Common myeloid progenitor, CD34-positive (primary cell): ENCODE data around the gene ZNF667. TPM values are rescaled to one million over a fixed set of nuclear protein-coding genes. Genes with fewer than 3 reads are reported as not detected.

ENCODE experiments used
- CTCF ChIA-PET: fragments of 350-600 bp; sonication (Branson Sonifier 250); formaldehyde crosslinking; loops from one replicate; lab custom pipeline; 2021; ENCODE audit warnings: antibody characterized with exemption; lab: Charles Lee
- POLR2A ChIA-PET: fragments of 350-600 bp; sonication (Branson Sonifier 250); formaldehyde crosslinking; loops from one replicate; lab custom pipeline; 2021; ENCODE audit warnings: antibody characterized with exemption; lab: Charles Lee
- DNase-seq, 3 donors: peaks; one replicate each; pipeline versions ENCODE4 v3.0.0 to v3.0.0-alpha.2; 2013
- H3K27ac ChIP-seq, 2 experiments: 1 replicate in 1 of 2; 2 replicates in 1 of 2; pipeline ENCODE4 v1.7.0; 2013; ENCODE audit warnings: inconsistent platforms in 2 of 2, low read length in 2 of 2, mild to moderate bottlenecking in 2 of 2, low read depth in 1 of 2, moderate library complexity in 1 of 2; ENCODE audit not compliant: severe bottlenecking in 2 of 2, insufficient read depth in 1 of 2, poor library complexity in 1 of 2
- H3K27me3 ChIP-seq, 5 experiments: replicated peaks in 2 of 5; 1 replicate in 3 of 5; 2 replicates in 2 of 5; pipeline versions ENCODE4 v1.6.1 to v1.7.0; 2013; ENCODE audit warnings: low read length in 4 of 5, mild to moderate bottlenecking in 2 of 5, moderate library complexity in 2 of 5, inconsistent platforms in 1 of 5; ENCODE audit not compliant: insufficient read depth in 5 of 5, control insufficient read depth in 4 of 5
- H3K36me3 ChIP-seq, 4 experiments: 1 replicate in 2 of 4; 2 replicates in 2 of 4; pipeline versions ENCODE4 v1.6.1 to v1.7.0; 2013; ENCODE audit warnings: low read length in 3 of 4, control low read depth in 1 of 4, mild to moderate bottlenecking in 1 of 4; ENCODE audit not compliant: control insufficient read depth in 4 of 4, insufficient read depth in 4 of 4
- H3K4me1 ChIP-seq, 4 experiments: 1 replicate in 3 of 4; 2 replicates in 1 of 4; pipeline versions ENCODE4 v1.6.1 to v1.7.1; 2013; ENCODE audit warnings: low read length in 3 of 4, mild to moderate bottlenecking in 3 of 4, control low read depth in 1 of 4, inconsistent platforms in 1 of 4, moderate library complexity in 1 of 4; ENCODE audit not compliant: control insufficient read depth in 4 of 4, insufficient read depth in 4 of 4; ENCODE audit errors: control extremely low read depth in 1 of 4
- H3K4me3 ChIP-seq, 7 experiments: 1 replicate in 4 of 7; 2 replicates in 3 of 7; pipeline versions ENCODE4 v1.5.1 to v1.7.0; 2013; ENCODE audit warnings: mild to moderate bottlenecking in 7 of 7, low read length in 6 of 7, moderate library complexity in 6 of 7, inconsistent platforms in 2 of 7, low read depth in 2 of 7, control low read depth in 1 of 7; ENCODE audit not compliant: insufficient read depth in 4 of 7, control insufficient read depth in 1 of 7; ENCODE audit errors: extremely low read depth in 1 of 7
- H3K9me3 ChIP-seq, 5 experiments: 1 replicate in 4 of 5; 2 replicates in 1 of 5; pipeline versions ENCODE4 v1.6.1 to v1.7.1; 2013; ENCODE audit warnings: low read length in 4 of 5, mild to moderate bottlenecking in 2 of 5, inconsistent platforms in 1 of 5, low read depth in 1 of 5, moderate library complexity in 1 of 5; ENCODE audit not compliant: control insufficient read depth in 4 of 5, insufficient read depth in 2 of 5; ENCODE audit errors: control extremely low read depth in 1 of 5
- WGBS: methylation state at CpG from one replicate; pipeline ENCODE4 v1.1.5; 2013; ENCODE audit not compliant: insufficient coverage; 5-methylcytosine and 5-hydroxymethylcytosine counted together
- polyA plus RNA-seq: library from polyadenylated mRNA; unstranded; fragments of 120-200 nt; gene quantifications from one replicate; pipeline ENCODE4 v1.2.1, GENCODE V29; 2013

Gene ZNF667
- 15.3 TPM for polyA plus RNA-seq

DNA sequence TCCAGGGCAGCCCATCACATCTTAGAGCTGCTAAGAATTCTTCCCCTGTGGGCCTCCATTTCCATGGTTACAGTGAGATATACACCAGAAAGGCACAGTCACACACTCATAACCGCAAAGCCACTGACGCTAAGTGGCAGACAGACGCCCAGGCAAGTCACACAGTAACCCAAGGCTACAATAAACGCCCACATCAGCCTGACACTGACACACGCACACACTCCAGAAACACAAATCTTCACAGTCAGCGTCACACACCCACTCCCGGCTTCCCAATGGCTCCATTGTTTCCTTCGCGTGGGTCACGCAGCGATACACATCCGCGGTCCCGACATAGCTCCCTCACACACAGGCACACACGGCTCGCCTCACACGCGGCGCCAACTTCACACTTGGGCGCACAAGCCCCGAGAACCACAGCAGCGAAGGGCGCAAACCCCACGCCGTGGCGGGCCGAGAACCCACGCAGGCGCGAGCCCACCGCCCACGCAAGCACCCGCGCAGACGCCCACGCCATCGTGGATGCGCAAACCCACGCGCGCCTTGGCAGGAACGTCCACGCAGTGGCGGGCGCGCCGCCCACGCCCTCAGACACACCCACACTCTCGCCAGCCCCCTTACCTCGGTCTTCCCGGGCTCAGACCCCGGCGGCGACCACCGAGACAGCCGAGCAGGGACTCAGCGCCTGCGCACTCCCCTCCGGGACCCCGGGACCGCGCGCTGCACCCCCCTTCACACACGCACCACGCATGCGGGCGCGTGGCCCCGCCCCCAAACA, at the start of gene ZNF667:
Gene ZNF667 (minus strand): TSS at position 695 of the 778 bp plus-strand sequence. CDS start 14,975 bp downstream, outside the sequence.
- Histone ChIP-seq H3K36me3 (peaks cover 10 to 46% (median 23%) of the 10 kb centered on the region in 4 experiments), H3K9me3 (peaks cover 4 to 63% (median 41%) of the 10 kb centered on the region in 5 experiments), H3K4me3 (peak within 1 kb of the TSS; percentile 68 to 92 (median 83)), H3K27me3 (no peaks in the 10 kb centered on the region), H3K4me1 (peaks cover 0 to 32% (median 23%) of the 10 kb centered on the region in 4 experiments), H3K27ac (peak within 1 kb of the TSS; percentile 97 to 98)
- WGBS: under 1% methylated on average over 60 of the region's 69 CpGs
- peak; percentile 93 to 99 (median 98) for DNase-seq
- ChIA-PET CTCF (no interaction called here), POLR2A (no interaction called here)

DNA sequence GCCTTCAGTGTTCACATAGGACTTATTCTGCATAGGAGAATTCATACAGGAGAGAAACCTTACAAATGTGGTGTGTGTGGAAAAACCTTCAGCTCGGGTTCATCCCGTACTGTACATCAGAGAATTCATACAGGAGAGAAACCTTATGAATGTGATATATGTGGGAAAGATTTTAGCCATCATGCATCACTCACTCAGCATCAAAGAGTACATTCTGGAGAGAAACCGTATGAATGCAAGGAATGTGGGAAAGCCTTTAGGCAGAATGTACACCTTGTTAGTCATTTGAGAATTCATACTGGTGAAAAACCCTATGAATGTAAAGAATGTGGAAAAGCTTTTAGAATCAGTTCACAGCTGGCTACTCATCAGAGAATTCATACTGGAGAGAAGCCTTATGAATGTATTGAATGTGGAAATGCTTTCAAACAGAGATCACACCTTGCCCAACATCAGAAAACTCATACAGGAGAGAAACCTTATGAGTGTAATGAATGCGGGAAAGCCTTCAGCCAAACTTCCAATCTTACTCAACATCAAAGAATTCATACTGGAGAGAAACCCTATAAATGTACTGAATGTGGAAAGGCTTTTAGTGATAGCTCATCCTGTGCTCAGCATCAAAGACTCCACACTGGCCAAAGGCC, 48.2 kb upstream of the ZNF667 start:
- Histone ChIP-seq H3K4me1 (no peaks in the 10 kb centered on the region), H3K27me3 (no peaks in the 10 kb centered on the region), H3K9me3 (peaks cover 22 to 91% (median 56%) of the 10 kb centered on the region in 5 experiments), H3K4me3 (no peak overlapping the region), H3K27ac (no peak overlapping the region), H3K36me3 (peaks cover 0 to 25% (median 0%) of the 10 kb centered on the region in 4 experiments)
- DNase-seq: no peak
- WGBS: no CpG with 5 or more reads among the region's 4 CpGs
- ChIA-PET POLR2A (interaction anchor here (0.6 kb wide), 1 partner anchor 17 kb away, joined by 4 read pairs; no protein-coding TSS in a partner anchor), CTCF (interaction anchor here (1.1 kb wide), 1 partner anchor 11 kb away, joined by 3 read pairs; no protein-coding TSS in a partner anchor)

GRCh38 chr19:56508290-56508778, 31.2 kb upstream of the ZNF667 start:
- CTCF ChIA-PET: no interaction called here
- Histone ChIP-seq H3K4me3 (peak overlapping the region; percentile 70 to 90 (median 82)), H3K27ac (peak overlapping the region; percentile 95 to 98), H3K36me3 (peaks cover 0 to 2% (median 0%) of the 10 kb centered on the region in 4 experiments), H3K9me3 (peaks cover 6 to 37% (median 8%) of the 10 kb centered on the region in 5 experiments), H3K27me3 (no peaks in the 10 kb centered on the region), H3K4me1 (peaks cover 0 to 13% (median 12%) of the 10 kb centered on the region in 4 experiments)
- POLR2A ChIA-PET: interaction anchor here (0.6 to 1.0 kb wide), 2 partner anchors 17 to 87 kb away, joined by 3 to 4 read pairs; partner anchors contain the start of gene ZNF71
- WGBS: 4% methylated on average over 17 of the region's 17 CpGs
- no peak for DNase-seq

GRCh38 chr19:56507446-56508289, 30.5 kb upstream of the ZNF667 start, which contains the start of gene ZNF471:
ZNF471 (plus strand) TSS chr19:56507855; CDS start chr19:56511572, 3,717 bp downstream.
- H3K36me3 ChIP-seq: peaks cover 0 to 4% (median 0%) of the 10 kb centered on the region in 4 experiments
- CTCF ChIA-PET: no interaction called here
- H3K4me3 ChIP-seq: peak within 1 kb of the TSS; percentile 70 to 90 (median 82)
- peak; percentile 99 to 100 (median 99) for DNase-seq
- under 1% methylated on average over 68 of the region's 74 CpGs for WGBS
- POLR2A ChIA-PET: interaction anchor here (0.6 to 1.0 kb wide), 2 partner anchors 18 to 88 kb away, joined by 3 to 4 read pairs; partner anchors contain the start of gene ZNF71
- no peaks in the 10 kb centered on the region for H3K27me3 ChIP-seq
- peak within 1 kb of the TSS; percentile 95 to 98 for H3K27ac ChIP-seq
- H3K4me1 ChIP-seq: peaks cover 0 to 13% (median 12%) of the 10 kb centered on the region in 4 experiments
- H3K9me3 ChIP-seq: peaks cover 5 to 39% (median 11%) of the 10 kb centered on the region in 5 experiments

DNA sequence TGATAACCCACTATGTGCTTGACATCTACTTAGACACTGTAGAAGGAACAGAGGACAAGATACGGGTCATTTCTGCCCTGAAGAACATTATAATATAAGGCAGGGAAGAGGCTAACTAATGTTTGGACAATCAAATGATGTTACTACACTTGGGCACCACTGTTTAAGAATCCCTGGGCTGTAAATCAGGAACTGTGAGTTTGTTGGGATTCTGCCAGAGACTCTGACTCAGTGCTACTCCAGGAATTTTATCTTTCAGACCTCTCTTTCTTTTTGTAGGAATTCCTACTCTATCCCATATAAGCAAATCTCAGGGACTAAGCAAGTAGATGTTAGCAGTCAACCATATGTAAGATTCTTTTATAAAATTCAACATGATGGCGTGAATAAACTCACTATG, 27.4 kb upstream of the ZNF667 start:
- H3K36me3 ChIP-seq: peaks cover 0 to 5% (median 0%) of the 10 kb centered on the region in 4 experiments
- POLR2A ChIA-PET: interaction anchor here (0.7 kb wide), 1 partner anchor 66 kb away, joined by 3 read pairs; no protein-coding TSS in a partner anchor
- CTCF ChIA-PET: no interaction called here
- peak overlapping the region in 1 of 7 experiments; percentile 12 for H3K4me3 ChIP-seq
- no peak for DNase-seq
- WGBS: 83% methylated on average over 1 of the region's 2 CpGs
- peaks cover 7 to 48% (median 16%) of the 10 kb centered on the region in 5 experiments for H3K9me3 ChIP-seq
- no peaks in the 10 kb centered on the region for H3K27me3 ChIP-seq
- H3K4me1 ChIP-seq: peaks cover 0 to 13% (median 12%) of the 10 kb centered on the region in 4 experiments
- H3K27ac ChIP-seq: no peak overlapping the region

- Histone ChIP-seq H3K4me3 (no peak overlapping the region), H3K27me3 (no peaks in the 10 kb centered on the region), H3K27ac (no peak overlapping the region), H3K36me3 (peaks cover 3 to 60% (median 18%) of the 10 kb centered on the region in 4 experiments), H3K9me3 (peaks cover 31 to 91% (median 59%) of the 10 kb centered on the region in 5 experiments), H3K4me1 (no peaks in the 10 kb centered on the region)
- ChIA-PET POLR2A (no interaction called here), CTCF (no interaction called here)
- WGBS: 100% methylated on average over 1 of the region's 3 CpGs
- DNase-seq: no peak
Measured at GRCh38 chr19:56491399-56491798, 14.3 kb upstream of the ZNF667 start.
